HEK293 (cell line): ENCODE results near the gene WDR64.
"Not testable (repeated sequence)": the region's sequence is repeated elsewhere in the genome, so short reads cannot be mapped to it uniquely, and the experiment has no call there.

Experiments used
- CTCF ChIA-PET: fragments of 350-600 bp; formaldehyde crosslinking; extraction: SDS; loops from one replicate; lab custom pipeline; 2021; ENCODE audit warnings: antibody characterized with exemption; lab: Yijun Ruan, JAX
- POLR2A ChIA-PET: fragments of 300-600 bp; formaldehyde crosslinking; extraction: SDS; loops from one replicate; lab custom pipeline; 2020; ENCODE audit warnings: antibody characterized with exemption, inconsistent platforms; lab: Yijun Ruan, JAX
- H3K27ac ChIP-seq: fragments of 200-500 bp; sonication (Bioruptor generic); 2 replicates; pipeline ENCODE4 v1.5.1; 2014; ENCODE audit warnings: low read depth, low read length, control low read depth, inconsistent platforms; ENCODE audit errors: extremely low read depth
- H3K36me3 ChIP-seq, 2 experiments: fragments of 200-500 bp in 1 of 2; sonication (Bioruptor generic) in 1 of 2; 1 replicate in 1 of 2; 2 replicates in 1 of 2; pipeline ENCODE4 v1.5.1; 2014 to 2017; ENCODE audit warnings: inconsistent platforms in 2 of 2, low read length in 2 of 2; ENCODE audit not compliant: control insufficient read depth in 2 of 2, insufficient read depth in 1 of 2
- H3K4me1 ChIP-seq: fragments of 200-500 bp; sonication (Bioruptor generic); 2 replicates; pipeline ENCODE4 v1.5.1; 2014; ENCODE audit warnings: mild to moderate bottlenecking, low read length, inconsistent platforms; ENCODE audit not compliant: control insufficient read depth, insufficient read depth
- H3K4me3 ChIP-seq: 2 replicates; pipeline ENCODE4 v1.5.1; 2011; ENCODE audit warnings: low read depth, mild to moderate bottlenecking, control low read depth, low read length, moderate library complexity
- H3K9me3 ChIP-seq: fragments of 200-500 bp; sonication (Bioruptor generic); 2 replicates; pipeline ENCODE4 v1.5.1; 2014; ENCODE audit warnings: low read depth, low read length, inconsistent platforms; ENCODE audit not compliant: control insufficient read depth, insufficient read depth
- ELK4 ChIP-seq: IDR thresholded peaks from 2 replicates; pipeline ENCODE4 v1.6.1; 2011; ENCODE audit warnings: mild to moderate bottlenecking, low read depth, low read length, borderline replicate concordance
- GLI4 ChIP-seq: fragments of 450-650 bp; formaldehyde crosslinking; IDR thresholded peaks from 2 replicates; pipeline ENCODE4 v1.5.1; 2016; ENCODE audit warnings: missing biosample characterization, missing genetic modification characterization
- KLF16 ChIP-seq: fragments of 450-650 bp; formaldehyde crosslinking; IDR thresholded peaks from 2 replicates; pipeline ENCODE4 v1.5.1; 2017; ENCODE audit warnings: missing biosample characterization, missing genetic modification characterization
- PRDM6 ChIP-seq: fragments of 450-650 bp; formaldehyde crosslinking; IDR thresholded peaks from 2 replicates; pipeline ENCODE4 v1.5.1; 2017; ENCODE audit warnings: missing biosample characterization, missing genetic modification characterization
- RBAK ChIP-seq: fragments of 450-650 bp; formaldehyde crosslinking; IDR thresholded peaks from 2 replicates; pipeline ENCODE4 v1.5.1; 2016; ENCODE audit warnings: missing biosample characterization, missing genetic modification characterization
- SETDB1 ChIP-seq: IDR thresholded peaks from one replicate; pipeline ENCODE4 v1.6.1; 2017; ENCODE audit warnings: mild to moderate bottlenecking, low read length, moderate library complexity, mixed read lengths; ENCODE audit not compliant: insufficient read length
- TCF7L2 ChIP-seq: IDR thresholded peaks from 2 replicates; pipeline ENCODE4 v1.6.1; 2011; ENCODE audit warnings: low read depth, mild to moderate bottlenecking, inconsistent platforms, low read length, moderate library complexity, borderline replicate concordance
- ZFP3 ChIP-seq: fragments of 450-650 bp; formaldehyde crosslinking; IDR thresholded peaks from 2 replicates; pipeline ENCODE4 v1.5.1; 2016; ENCODE audit warnings: low read depth, missing biosample characterization, missing genetic modification characterization
- ZFP69B ChIP-seq: fragments of 450-650 bp; formaldehyde crosslinking; IDR thresholded peaks from 2 replicates; pipeline ENCODE4 v1.5.1; 2016; ENCODE audit warnings: missing biosample characterization, missing genetic modification characterization
- ZNF146 ChIP-seq: fragments of 450-650 bp; formaldehyde crosslinking; IDR thresholded peaks from 2 replicates; pipeline ENCODE4 v1.5.1; 2016; ENCODE audit warnings: missing biosample characterization, missing genetic modification characterization
- ZNF266 ChIP-seq: fragments of 450-650 bp; formaldehyde crosslinking; IDR thresholded peaks from 2 replicates; pipeline ENCODE4 v1.5.1; 2016; ENCODE audit warnings: missing biosample characterization, missing genetic modification characterization, low read depth
- ZNF324 ChIP-seq: fragments of 450-650 bp; formaldehyde crosslinking; IDR thresholded peaks from 2 replicates; pipeline ENCODE4 v1.5.1; 2016; ENCODE audit warnings: missing biosample characterization, missing genetic modification characterization
- ZNF362 ChIP-seq: fragments of 450-650 bp; formaldehyde crosslinking; IDR thresholded peaks from 2 replicates; pipeline ENCODE4 v1.5.1; 2016; ENCODE audit warnings: missing biosample characterization, missing genetic modification characterization
- ZNF391 ChIP-seq: fragments of 450-650 bp; formaldehyde crosslinking; IDR thresholded peaks from 2 replicates; pipeline ENCODE4 v1.5.1; 2016; ENCODE audit warnings: low read depth, missing biosample characterization, missing genetic modification characterization, borderline replicate concordance
- ZNF473 ChIP-seq: fragments of 450-650 bp; formaldehyde crosslinking; IDR thresholded peaks from 2 replicates; pipeline ENCODE4 v1.5.1; 2017; ENCODE audit warnings: missing biosample characterization, missing genetic modification characterization
- ZNF513 ChIP-seq: fragments of 450-650 bp; IDR thresholded peaks from 2 replicates; pipeline ENCODE4 v1.5.1; 2018; ENCODE audit warnings: missing biosample characterization, missing genetic modification characterization
- ZNF518A ChIP-seq: fragments of 450-650 bp; formaldehyde crosslinking; conservative IDR thresholded peaks from 2 replicates; pipeline ENCODE4 v1.5.1; 2016; ENCODE audit warnings: low read depth, missing biosample characterization, missing genetic modification characterization
- ZNF585B ChIP-seq: fragments of 450-650 bp; formaldehyde crosslinking; IDR thresholded peaks from 2 replicates; pipeline ENCODE4 v1.5.1; 2016; ENCODE audit warnings: missing biosample characterization, missing genetic modification characterization
- ZNF596 ChIP-seq: fragments of 450-650 bp; IDR thresholded peaks from 2 replicates; pipeline ENCODE4 v1.5.0; 2018; ENCODE audit warnings: missing biosample characterization, mild to moderate bottlenecking, missing genetic modification characterization, moderate library complexity
- ZNF629 ChIP-seq: fragments of 450-650 bp; formaldehyde crosslinking; IDR thresholded peaks from 2 replicates; pipeline ENCODE4 v1.5.1; 2017; ENCODE audit warnings: missing biosample characterization, missing genetic modification characterization
- ZNF707 ChIP-seq: fragments of 450-650 bp; formaldehyde crosslinking; IDR thresholded peaks from 2 replicates; pipeline ENCODE4 v1.5.1; 2016; ENCODE audit warnings: missing biosample characterization, missing genetic modification characterization
- ZNF785 ChIP-seq: fragments of 450-650 bp; formaldehyde crosslinking; IDR thresholded peaks from 2 replicates; pipeline ENCODE4 v1.5.1; 2016; ENCODE audit warnings: missing biosample characterization, missing genetic modification characterization
- ZSCAN5A ChIP-seq: fragments of 450-650 bp; formaldehyde crosslinking; IDR thresholded peaks from 2 replicates; pipeline ENCODE4 v1.5.1; 2016; ENCODE audit warnings: missing biosample characterization, missing genetic modification characterization

Gene WDR64

GRCh38 chr1:241733899-241734298, 81.8 kb downstream of the WDR64 start (continued):
- TF ChIP-seq ZNF518A: no peak
- TF ChIP-seq ZNF629 (tag by site-specific recombination): no peak
- TF ChIP-seq RBAK (tag by site-specific recombination): no peak

GRCh38 chr1:241734533-241734932, 82.5 kb downstream of the WDR64 start:
- ChIA-PET POLR2A (no interaction called here), CTCF (no interaction called here)
- Histone ChIP-seq H3K36me3 (no peaks in the 10 kb centered on the region), H3K4me3 (no peak overlapping the region), H3K27ac (no peak overlapping the region), H3K9me3 (no peaks in the 10 kb centered on the region), H3K4me1 (no peaks in the 10 kb centered on the region)
- TF ChIP-seq ZNF707 (tag by site-specific recombination) (no peak), GLI4 (tag by site-specific recombination) (no peak), ZNF362 (tag by site-specific recombination) (no peak), TCF7L2 (no peak), ZNF324 (tag by site-specific recombination) (no peak), ZFP3 (tag by site-specific recombination) (no peak), ZNF596 (tag by site-specific recombination) (no peak), ZNF266 (no peak), ZNF391 (no peak), ZNF513 (tag by site-specific recombination) (no peak), ELK4 (no peak), ZNF473 (tag by site-specific recombination) (no peak), ZNF585B (tag by site-specific recombination) (no peak), ZNF146 (tag by site-specific recombination) (no peak), PRDM6 (tag by site-specific recombination) (no peak), ZNF785 (tag by site-specific recombination) (no peak), ZSCAN5A (tag by site-specific recombination) (no peak), ZFP69B (tag by site-specific recombination) (no peak), SETDB1 (no peak), KLF16 (tag by site-specific recombination) (no peak)

GRCh38 chr1:241735493-241735926, 83.4 kb downstream of the WDR64 start:
- H3K36me3 ChIP-seq, H3K4me1 ChIP-seq, H3K4me3 ChIP-seq, POLR2A ChIA-PET, H3K9me3 ChIP-seq, H3K27ac ChIP-seq: not testable (repeated sequence)
- CTCF ChIA-PET: interaction anchor here (0.6 kb wide), 2 partner anchors 20 to 838 kb away, joined by 3 to 4 read pairs; no protein-coding TSS in a partner anchor
